HepG2 (cell line): ENCODE results near the gene HPD. TPM values are rescaled to one million over a fixed set of nuclear protein-coding genes. Genes with fewer than 3 reads are reported as not detected.
A peak's percentile ranks its signal among the peaks of the same experiment; 100 is the strongest.

Experiments
- ATF6 ChIP-seq: sonication (generic); formaldehyde crosslinking; conservative IDR thresholded peaks from 2 replicates; pipeline ENCODE4 v1.4.0; 2020; ENCODE audit warnings: missing genetic modification reagents
- CENPBD1 ChIP-seq: sonication (generic); formaldehyde crosslinking; IDR thresholded peaks from 2 replicates; pipeline ENCODE4 v1.8.0; 2022; ENCODE audit warnings: missing genetic modification reagents, low read depth, mild to moderate bottlenecking, borderline replicate concordance
- CSRNP2 ChIP-seq: sonication (generic); formaldehyde crosslinking; conservative IDR thresholded peaks from 2 replicates; pipeline ENCODE4 v1.8.0; 2022; ENCODE audit warnings: low read depth, missing genetic modification reagents
- FUBP1 ChIP-seq: sonication (generic); formaldehyde crosslinking; IDR thresholded peaks from 2 replicates; pipeline ENCODE4 v1.5.1; 2020; ENCODE audit warnings: missing genetic modification reagents, mild to moderate bottlenecking, borderline replicate concordance
- GATA4 ChIP-seq: sonication (generic); IDR thresholded peaks from 2 replicates; pipeline ENCODE4 v1.6.1; 2016; ENCODE audit warnings: antibody characterized with exemption, low read depth, borderline replicate concordance
- IKZF4 ChIP-seq: sonication (generic); formaldehyde crosslinking; IDR thresholded peaks from 2 replicates; pipeline ENCODE4 v1.5.1; 2020; ENCODE audit warnings: borderline replicate concordance, mild to moderate bottlenecking, low read depth, missing genetic modification reagents; ENCODE audit errors: not compliant biosample characterization
- SALL1 ChIP-seq: sonication (generic); formaldehyde crosslinking; IDR thresholded peaks from 2 replicates; pipeline ENCODE4 v1.8.0; 2022; ENCODE audit warnings: mild to moderate bottlenecking, missing genetic modification reagents
- SP2 ChIP-seq: sonication (generic); formaldehyde crosslinking; IDR thresholded peaks from 2 replicates; pipeline ENCODE4 v1.5.1; 2020; ENCODE audit warnings: mild to moderate bottlenecking, missing genetic modification reagents
- TBP ChIP-seq: sonication (generic); formaldehyde crosslinking; IDR thresholded peaks from 2 replicates; pipeline ENCODE4 v1.5.0; 2020; ENCODE audit warnings: missing genetic modification reagents
- ZBTB25 ChIP-seq: IDR thresholded peaks from 2 replicates; pipeline ENCODE4 v1.6.1; 2018; ENCODE audit warnings: missing genetic modification reagents
- ZFP37 ChIP-seq: sonication (generic); formaldehyde crosslinking; IDR thresholded peaks from 2 replicates; pipeline ENCODE4 v1.4.0; 2020; ENCODE audit warnings: missing genetic modification reagents, borderline replicate concordance
- ZNF276 ChIP-seq: sonication (generic); formaldehyde crosslinking; IDR thresholded peaks from 2 replicates; pipeline ENCODE4 v1.4.0; 2020; ENCODE audit warnings: mild to moderate bottlenecking, low read depth, missing genetic modification reagents
- ZNF639 ChIP-seq: conservative IDR thresholded peaks from 2 replicates; pipeline ENCODE4 v1.6.1; 2018; ENCODE audit warnings: missing genetic modification reagents
- ZNF724P ChIP-seq: sonication (generic); formaldehyde crosslinking; IDR thresholded peaks from 2 replicates; pipeline ENCODE4 v1.8.0; 2022; ENCODE audit warnings: missing genetic modification reagents, borderline replicate concordance
- ZNF781 ChIP-seq: sonication (generic); formaldehyde crosslinking; IDR thresholded peaks from 2 replicates; pipeline ENCODE4 v1.5.1; 2020; ENCODE audit warnings: borderline replicate concordance, mild to moderate bottlenecking, missing genetic modification reagents; ENCODE audit errors: not compliant biosample characterization
- ZNF816 ChIP-seq: sonication (generic); formaldehyde crosslinking; IDR thresholded peaks from 2 replicates; pipeline ENCODE4 v1.8.0; 2022; ENCODE audit warnings: missing genetic modification reagents, mild to moderate bottlenecking, borderline replicate concordance
- polyA plus RNA-seq, 8 experiments: library from polyadenylated mRNA; depleted of rRNA in 3 of 8; stranded (reverse) in 7 of 8; unstranded in 1 of 8; fragments of >200 nt; fragmentation: Illumina TruSeq in 4 of 8; extraction: Trizol in 4 of 8; gene quantifications; 2 replicates each; pipeline versions ENCODE4 v1.2.1 to v1.2.3, GENCODE V29; 2011 to 2016; ENCODE audit warnings: low read depth in 4 of 8, missing spikeins in 1 of 8, mixed read lengths in 1 of 8; ENCODE audit not compliant: insufficient read depth in 1 of 8
- total RNA-seq, 5 experiments: library from RNA; depleted of rRNA; stranded (reverse); fragments of >200 nt; fragmentation: Illumina TruSeq; extraction: Trizol; gene quantifications; 2 replicates each; pipeline ENCODE4 v1.2.3, GENCODE V29; 2016; ENCODE audit warnings: low read depth in 1 of 5

Gene HPD
- total and polyA plus RNA-seq, 2 of the 13 experiments (the other 11 are each of a cell fraction or from before 2014, with no cell fraction given) = 120 to 195 TPM

- 0 out of 2 replicates have a peak, but pooled peaks have one; percentile 58 for TF ChIP-seq ZFP37
- 0 out of 2 replicates have a peak, but pooled peaks have one; percentile 4 for TF ChIP-seq GATA4
- no peak for TF ChIP-seq SP2
- no peak for TF ChIP-seq ZNF639 (CRISPR knock-in tag)
- no peak for TF ChIP-seq TBP (CRISPR knock-in tag)
- no peak for TF ChIP-seq ZNF816
- TF ChIP-seq ZNF724P (CRISPR knock-in tag) = no peak
- no peak for TF ChIP-seq ZNF276 (CRISPR knock-in tag)
- no peak for TF ChIP-seq CENPBD1
- no peak for TF ChIP-seq IKZF4 (CRISPR knock-in tag)
- TF ChIP-seq ZBTB25 (CRISPR knock-in tag) = no peak
- no peak for TF ChIP-seq CSRNP2 (CRISPR knock-in tag)
- TF ChIP-seq ATF6 (CRISPR knock-in tag) = no peak
- peak; percentile 7; the same call in 1 of the 2 replicates for TF ChIP-seq SALL1 (CRISPR knock-in tag)
- no peak for TF ChIP-seq ZNF781 (CRISPR knock-in tag)
- no peak for TF ChIP-seq FUBP1 (CRISPR knock-in tag)
These were observed 66.7 kb downstream of the HPD start (continued) for GRCh38 chr12:121791671-121792551.
